H7 (cell line): ENCODE measurements around the gene DPYD. TPM values are rescaled to one million over a fixed set of nuclear protein-coding genes. Genes with fewer than 3 reads are reported as not detected.

Source experiments
- DNase-seq: peaks from one replicate; pipeline ENCODE4 v3.0.0; 2012
- H3K27me3 ChIP-seq: 2 replicates; pipeline ENCODE4 v1.6.0; 2011; ENCODE audit warnings: mild to moderate bottlenecking, low read length; ENCODE audit not compliant: control insufficient read depth, insufficient read depth
- H3K36me3 ChIP-seq: replicated peaks from 2 replicates; pipeline ENCODE4 v1.5.1; 2011; ENCODE audit warnings: low read length; ENCODE audit not compliant: control insufficient read depth, insufficient read depth
- H3K4me3 ChIP-seq: 2 replicates; pipeline ENCODE4 v1.5.1; 2011; ENCODE audit warnings: low read depth, mild to moderate bottlenecking, control low read depth, low read length, moderate library complexity; ENCODE audit not compliant: insufficient read depth
- total RNA-seq: library from RNA; depleted of rRNA; stranded (reverse); fragments of >200 nt; shearing (Covaris generic); gene quantifications from 2 replicates; pipeline ENCODE4 v1.2.3, GENCODE V29; 2014

Gene DPYD
- total RNA-seq, 1 experiment from 2014 or later = 0.59 TPM

- Histone ChIP-seq H3K27me3 (no peaks in the 10 kb centered on the region), H3K4me3 (no peak overlapping the region), H3K36me3 (no peaks in the 10 kb centered on the region)
- DNase-seq = no peak
Measured at GRCh38 chr1:97693601-97694000, 227.2 kb downstream of the DPYD start.

- no peak overlapping the region for H3K4me3 ChIP-seq
- no peaks in the 10 kb centered on the region for H3K36me3 ChIP-seq
- DNase-seq = no peak
- no peaks in the 10 kb centered on the region for H3K27me3 ChIP-seq
Measured at GRCh38 chr1:97691325-97691724, 229.5 kb downstream of the DPYD start.

GRCh38 chr1:97685360-97685759 lies 235.5 kb downstream of the DPYD start:
- Histone ChIP-seq H3K36me3 (no peaks in the 10 kb centered on the region), H3K4me3 (no peak overlapping the region), H3K27me3 (no peaks in the 10 kb centered on the region)
- no peak for DNase-seq

GRCh38 chr1:97680894-97681293 lies 239.9 kb downstream of the DPYD start:
- Histone ChIP-seq H3K36me3 (no peaks in the 10 kb centered on the region), H3K4me3 (no peak overlapping the region), H3K27me3 (no peaks in the 10 kb centered on the region)
- DNase-seq = no peak

GRCh38 chr1:97680470-97680869 lies 240.4 kb downstream of the DPYD start:
- DNase-seq = no peak
- Histone ChIP-seq H3K4me3 (no peak overlapping the region), H3K36me3 (no peaks in the 10 kb centered on the region), H3K27me3 (no peaks in the 10 kb centered on the region)

GRCh38 chr1:97677702-97678101 lies 243.1 kb downstream of the DPYD start:
- Histone ChIP-seq H3K4me3 (no peak overlapping the region), H3K27me3 (no peaks in the 10 kb centered on the region), H3K36me3 (no peaks in the 10 kb centered on the region)
- no peak for DNase-seq

GRCh38 chr1:97674517-97674916 lies 246.3 kb downstream of the DPYD start:
- no peaks in the 10 kb centered on the region for H3K27me3 ChIP-seq
- no peak overlapping the region for H3K4me3 ChIP-seq
- DNase-seq = no peak
- H3K36me3 ChIP-seq = no peaks in the 10 kb centered on the region

GRCh38 chr1:97668945-97669344 lies 251.9 kb downstream of the DPYD start:
- Histone ChIP-seq H3K36me3 (no peaks in the 10 kb centered on the region), H3K4me3 (no peak overlapping the region), H3K27me3 (no peaks in the 10 kb centered on the region)
- no peak for DNase-seq

- Histone ChIP-seq H3K36me3 (no peaks in the 10 kb centered on the region), H3K27me3 (no peaks in the 10 kb centered on the region), H3K4me3 (no peak overlapping the region)
- DNase-seq = no peak
Measured at GRCh38 chr1:97660431-97661105, 260.3 kb downstream of the DPYD start.

- DNase-seq = no peak
- H3K4me3 ChIP-seq = no peak overlapping the region
- no peaks in the 10 kb centered on the region for H3K36me3 ChIP-seq
- no peaks in the 10 kb centered on the region for H3K27me3 ChIP-seq
Measured at GRCh38 chr1:97654876-97655585, 265.8 kb downstream of the DPYD start.

- DNase-seq = no peak
- Histone ChIP-seq H3K27me3 (no peaks in the 10 kb centered on the region), H3K4me3 (no peak overlapping the region), H3K36me3 (no peaks in the 10 kb centered on the region)
Measured at GRCh38 chr1:97651250-97651649, 269.6 kb downstream of the DPYD start.

GRCh38 chr1:97649591-97649990 lies 271.2 kb downstream of the DPYD start:
- Histone ChIP-seq H3K27me3 (no peaks in the 10 kb centered on the region), H3K4me3 (no peak overlapping the region), H3K36me3 (no peaks in the 10 kb centered on the region)
- DNase-seq = no peak

- H3K36me3 ChIP-seq = no peaks in the 10 kb centered on the region
- H3K4me3 ChIP-seq = no peak overlapping the region
- H3K27me3 ChIP-seq = no peaks in the 10 kb centered on the region
- DNase-seq = no peak
Measured at GRCh38 chr1:97647776-97648175, 273.1 kb downstream of the DPYD start.

- Histone ChIP-seq H3K36me3 (no peaks in the 10 kb centered on the region), H3K4me3 (no peak overlapping the region), H3K27me3 (no peaks in the 10 kb centered on the region)
- DNase-seq = no peak
Measured at GRCh38 chr1:97646071-97646470, 274.8 kb downstream of the DPYD start.

- no peak for DNase-seq
- Histone ChIP-seq H3K4me3 (no peak overlapping the region), H3K27me3 (no peaks in the 10 kb centered on the region), H3K36me3 (no peaks in the 10 kb centered on the region)
Measured at GRCh38 chr1:97640677-97641076, 280.2 kb downstream of the DPYD start.
